OCI-LY1 (cell line): ENCODE measurements around the gene PTGIR.

Experiments
- H2AFZ ChIP-seq: fragments of 200-600 bp; sonication (generic), shearing (Covaris generic); 2 replicates; pipeline ENCODE4 v1.6.0; 2014; ENCODE audit warnings: antibody characterized with exemption, mild to moderate bottlenecking, low read length
- H3F3A ChIP-seq: fragments of 200-600 bp; sonication (generic), shearing (Covaris generic); 2 replicates; pipeline ENCODE4 v1.6.0; 2014; ENCODE audit warnings: mild to moderate bottlenecking, antibody characterized with exemption, low read length, moderate library complexity; ENCODE audit not compliant: insufficient read depth
- H3K27ac ChIP-seq: fragments of 200-600 bp; sonication (generic); 2 replicates; pipeline ENCODE4 v1.5.1; 2014; ENCODE audit warnings: low read length, mixed run types, mild to moderate bottlenecking, low read depth; ENCODE audit not compliant: poor library complexity, severe bottlenecking
- H3K27me3 ChIP-seq: fragments of 200-600 bp; sonication (generic); 2 replicates; pipeline ENCODE4 v1.6.0; 2014; ENCODE audit warnings: antibody characterized with exemption, mild to moderate bottlenecking, low read length, moderate library complexity; ENCODE audit not compliant: insufficient read depth
- H3K36me3 ChIP-seq: fragments of 200-600 bp; sonication (generic); 2 replicates; pipeline ENCODE4 v1.6.1; 2014; ENCODE audit warnings: mild to moderate bottlenecking, antibody characterized with exemption, low read length, moderate library complexity, mixed read lengths; ENCODE audit not compliant: insufficient read depth
- H3K4me1 ChIP-seq: fragments of 200-600 bp; sonication (generic); 2 replicates; pipeline ENCODE4 v1.5.1; 2014; ENCODE audit warnings: mild to moderate bottlenecking, low read length, moderate library complexity; ENCODE audit not compliant: insufficient read depth, severe bottlenecking
- H3K4me2 ChIP-seq: fragments of 200-600 bp; sonication (generic), shearing (Covaris generic); 2 replicates; pipeline ENCODE4 v1.6.1; 2014; ENCODE audit warnings: low read length
- H3K4me3 ChIP-seq: fragments of 200-600 bp; sonication (generic); 2 replicates; pipeline ENCODE4 v1.5.1; 2014; ENCODE audit warnings: low read length, low read depth, mild to moderate bottlenecking, mixed read lengths; ENCODE audit not compliant: poor library complexity, severe bottlenecking
- H3K79me2 ChIP-seq: fragments of 200-600 bp; shearing (Covaris generic); 2 replicates; pipeline ENCODE4 v1.6.1; 2016; ENCODE audit warnings: mixed run types, low read length, mixed read lengths; ENCODE audit not compliant: insufficient read depth
- H3K9ac ChIP-seq: fragments of 200-600 bp; sonication (generic), shearing (Covaris generic); 2 replicates; pipeline ENCODE4 v1.6.1; 2014; ENCODE audit warnings: mild to moderate bottlenecking, low read length, mixed read lengths
- H3K9me2 ChIP-seq: fragments of 200-600 bp; sonication (generic), shearing (Covaris generic); 2 replicates; pipeline ENCODE4 v1.6.1; 2014; ENCODE audit warnings: low read depth, mild to moderate bottlenecking, low read length, mixed read lengths
- H3K9me3 ChIP-seq: fragments of 200-600 bp; shearing (Covaris generic); 2 replicates; pipeline ENCODE4 v1.6.1; 2014; ENCODE audit warnings: low read length, mixed read lengths
- H4K20me1 ChIP-seq: fragments of 200-600 bp; sonication (generic), shearing (Covaris generic); 2 replicates; pipeline ENCODE4 v1.6.0; 2016; ENCODE audit warnings: mild to moderate bottlenecking, low read length; ENCODE audit not compliant: insufficient read depth
- EZH2 ChIP-seq: fragments of 200-600 bp; sonication (generic), shearing (Covaris generic); IDR thresholded peaks from 2 replicates; pipeline ENCODE4 v1.8.0; 2017; ENCODE audit warnings: borderline replicate concordance, mixed run types, mild to moderate bottlenecking, antibody characterized with exemption, low read length, moderate library complexity, mixed read lengths
- TF ChIP-seq, protein P1 (sequence below): fragments of 200-600 bp; sonication (generic), shearing (Covaris generic); IDR thresholded peaks from 2 replicates; pipeline ENCODE4 v1.5.1; 2017; ENCODE audit warnings: mild to moderate bottlenecking, antibody characterized with exemption, low read length, moderate library complexity, mixed read lengths

The PTGIR gene

GRCh38 chr19:46574533-46574932 lies 50.4 kb downstream of the PTGIR start:
- H2AFZ ChIP-seq = no peak overlapping the region
- H3K9ac ChIP-seq = no peak overlapping the region

DNA sequence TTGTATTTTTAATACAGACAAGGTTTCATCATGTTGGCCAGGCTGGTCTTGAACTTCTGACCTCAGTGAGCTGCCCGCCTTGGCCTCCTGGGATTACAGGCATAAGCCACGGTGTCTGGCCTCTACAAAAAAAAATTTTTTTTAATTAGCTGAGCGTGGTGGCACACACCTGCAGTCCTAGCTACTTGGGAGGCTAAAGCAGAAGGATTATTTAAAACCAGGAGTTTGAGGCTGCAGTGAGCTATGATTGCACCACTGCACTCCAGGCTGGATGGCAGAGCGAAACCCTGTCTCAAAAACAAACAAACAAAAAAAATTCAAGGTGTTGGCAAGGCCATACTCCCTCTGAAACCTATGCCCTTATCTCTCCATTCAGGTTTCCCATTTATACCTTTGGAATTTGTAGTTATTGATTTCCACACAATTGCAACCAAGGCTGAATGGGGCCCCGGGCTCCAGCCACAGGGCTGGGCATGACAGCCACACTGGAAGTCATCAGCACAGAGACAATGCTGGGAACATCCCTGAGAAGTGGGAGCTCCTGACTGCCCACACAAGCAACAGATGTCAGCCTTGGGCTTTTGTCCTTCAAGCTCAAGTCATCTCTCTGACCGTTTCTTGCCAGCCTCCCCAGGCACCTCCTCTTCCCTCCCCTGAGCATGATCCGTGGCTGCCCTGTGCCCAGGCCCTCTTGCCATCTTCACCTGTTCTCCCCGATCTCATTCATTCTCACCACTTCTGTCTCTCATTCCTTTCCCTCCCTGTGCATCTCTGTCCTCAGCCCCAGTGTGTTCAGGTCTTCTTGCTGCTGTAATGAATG lies 51.0 kb downstream of the PTGIR start:
- Histone ChIP-seq H3F3A (no peaks in the 10 kb centered on the region), H4K20me1 (no peaks in the 10 kb centered on the region), H3K9me2 (no peaks in the 10 kb centered on the region), H2AFZ (no peak overlapping the region), H3K36me3 (no peaks in the 10 kb centered on the region; the same call in 1 of the 2 replicates), H3K27ac (no peak overlapping the region), H3K9ac (no peak overlapping the region), H3K4me3 (no peak overlapping the region), H3K4me2 (no peak overlapping the region), H3K9me3 (no peaks in the 10 kb centered on the region), H3K27me3 (no peaks in the 10 kb centered on the region), H3K4me1 (no peaks in the 10 kb centered on the region), H3K79me2 (no peaks in the 10 kb centered on the region)
- TF ChIP-seq, protein P1, sequence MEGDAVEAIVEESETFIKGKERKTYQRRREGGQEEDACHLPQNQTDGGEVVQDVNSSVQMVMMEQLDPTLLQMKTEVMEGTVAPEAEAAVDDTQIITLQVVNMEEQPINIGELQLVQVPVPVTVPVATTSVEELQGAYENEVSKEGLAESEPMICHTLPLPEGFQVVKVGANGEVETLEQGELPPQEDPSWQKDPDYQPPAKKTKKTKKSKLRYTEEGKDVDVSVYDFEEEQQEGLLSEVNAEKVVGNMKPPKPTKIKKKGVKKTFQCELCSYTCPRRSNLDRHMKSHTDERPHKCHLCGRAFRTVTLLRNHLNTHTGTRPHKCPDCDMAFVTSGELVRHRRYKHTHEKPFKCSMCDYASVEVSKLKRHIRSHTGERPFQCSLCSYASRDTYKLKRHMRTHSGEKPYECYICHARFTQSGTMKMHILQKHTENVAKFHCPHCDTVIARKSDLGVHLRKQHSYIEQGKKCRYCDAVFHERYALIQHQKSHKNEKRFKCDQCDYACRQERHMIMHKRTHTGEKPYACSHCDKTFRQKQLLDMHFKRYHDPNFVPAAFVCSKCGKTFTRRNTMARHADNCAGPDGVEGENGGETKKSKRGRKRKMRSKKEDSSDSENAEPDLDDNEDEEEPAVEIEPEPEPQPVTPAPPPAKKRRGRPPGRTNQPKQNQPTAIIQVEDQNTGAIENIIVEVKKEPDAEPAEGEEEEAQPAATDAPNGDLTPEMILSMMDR = no peak
- TF ChIP-seq EZH2 = no peak

More at GRCh38 chr19:46574533-46574932, 50.4 kb downstream of the PTGIR start:
- Histone ChIP-seq H4K20me1 (no peaks in the 10 kb centered on the region), H3K27ac (no peak overlapping the region), H3K36me3 (no peaks in the 10 kb centered on the region; the same call in 1 of the 2 replicates), H3K4me2 (no peak overlapping the region), H3K4me3 (no peak overlapping the region), H3K9me3 (no peaks in the 10 kb centered on the region), H3K79me2 (no peaks in the 10 kb centered on the region), H3K9me2 (no peaks in the 10 kb centered on the region), H3F3A (no peaks in the 10 kb centered on the region), H3K27me3 (no peaks in the 10 kb centered on the region), H3K4me1 (no peaks in the 10 kb centered on the region)
- no peak for TF ChIP-seq EZH2
- TF ChIP-seq, protein P1 = no peak

- H3K9me3 ChIP-seq = no peaks in the 10 kb centered on the region
- H3F3A ChIP-seq = no peaks in the 10 kb centered on the region
- no peaks in the 10 kb centered on the region for H3K4me1 ChIP-seq
- H2AFZ ChIP-seq = no peak overlapping the region
- H3K27me3 ChIP-seq = no peaks in the 10 kb centered on the region
- no peaks in the 10 kb centered on the region for H3K36me3 ChIP-seq
- no peak overlapping the region for H3K27ac ChIP-seq
- no peaks in the 10 kb centered on the region for H4K20me1 ChIP-seq
- H3K4me3 ChIP-seq = no peak overlapping the region
- no peak overlapping the region for H3K4me2 ChIP-seq
- no peaks in the 10 kb centered on the region for H3K9me2 ChIP-seq
- no peaks in the 10 kb centered on the region for H3K79me2 ChIP-seq
- TF ChIP-seq EZH2 = no peak
- TF ChIP-seq, protein P1 = no peak
- H3K9ac ChIP-seq = no peak overlapping the region
Observed at GRCh38 chr19:46571495-46571894, 53.4 kb downstream of the PTGIR start.
